MM.1S (cell line): ENCODE results near the gene DNASE1L3.

Experiments used
- DNase-seq: peaks from one replicate; pipeline ENCODE4 v3.0.0-alpha.2; 2015
- H2AFZ ChIP-seq: fragments of 300-600 bp; sonication (generic); 2 replicates; pipeline ENCODE4 v1.6.0; 2016; ENCODE audit warnings: antibody characterized with exemption, low read length
- H3F3A ChIP-seq: fragments of 300-600 bp; sonication (generic); 2 replicates; pipeline ENCODE4 v1.6.1; 2016; ENCODE audit warnings: mild to moderate bottlenecking, antibody characterized with exemption, low read length, moderate library complexity, mixed read lengths; ENCODE audit not compliant: insufficient read depth
- H3K27ac ChIP-seq: fragments of 300-600 bp; sonication (generic); 2 replicates; pipeline ENCODE4 v1.5.1; 2016; ENCODE audit warnings: mild to moderate bottlenecking, low read length
- H3K27me3 ChIP-seq: fragments of 300-600 bp; sonication (generic); replicated peaks from 2 replicates; pipeline ENCODE4 v1.6.0; 2016; ENCODE audit warnings: low read length; ENCODE audit not compliant: insufficient read depth
- H3K36me3 ChIP-seq: fragments of 300-600 bp; sonication (generic); replicated peaks from 2 replicates; pipeline ENCODE4 v1.6.1; 2016; ENCODE audit warnings: mild to moderate bottlenecking, low read length, mixed read lengths; ENCODE audit not compliant: insufficient read depth
- H3K4me1 ChIP-seq: fragments of 300-600 bp; sonication (generic); 2 replicates; pipeline ENCODE4 v1.6.1; 2016; ENCODE audit warnings: low read length, mixed read lengths
- H3K4me2 ChIP-seq: fragments of 300-600 bp; sonication (generic); 2 replicates; pipeline ENCODE4 v1.6.0; 2016; ENCODE audit warnings: low read depth, low read length
- H3K4me3 ChIP-seq: fragments of 300-600 bp; sonication (generic); 2 replicates; pipeline ENCODE4 v1.5.1; 2016; ENCODE audit warnings: low read length, mixed read lengths
- H3K79me2 ChIP-seq: fragments of 300-600 bp; sonication (generic); 2 replicates; pipeline ENCODE4 v1.6.1; 2016; ENCODE audit warnings: mixed run types, low read length, mixed read lengths
- H3K9ac ChIP-seq: fragments of 300-600 bp; sonication (generic); 2 replicates; pipeline ENCODE4 v1.6.1; 2016; ENCODE audit warnings: low read length, mixed read lengths
- H3K9me2 ChIP-seq: fragments of 300-600 bp; sonication (generic); replicated peaks from 2 replicates; pipeline ENCODE4 v1.6.1; 2016; ENCODE audit warnings: mild to moderate bottlenecking, low read length, mixed read lengths; ENCODE audit not compliant: insufficient read depth
- H3K9me3 ChIP-seq: fragments of 300-600 bp; sonication (generic); replicated peaks from 2 replicates; pipeline ENCODE4 v1.6.1; 2016; ENCODE audit warnings: mild to moderate bottlenecking, low read length, mixed read lengths; ENCODE audit not compliant: insufficient read depth
- H4K20me1 ChIP-seq: fragments of 300-600 bp; sonication (generic); 2 replicates; pipeline ENCODE4 v1.6.1; 2016; ENCODE audit warnings: mild to moderate bottlenecking, low read length, moderate library complexity, mixed read lengths; ENCODE audit not compliant: insufficient read depth
- EZH2 ChIP-seq: fragments of 300-600 bp; sonication (generic); optimal IDR thresholded peaks from 2 replicates; pipeline ENCODE3; 2017; ENCODE audit warnings: low read depth, mild to moderate bottlenecking, antibody characterized with exemption, low read length, mixed read lengths
- EZH2phosphoT487 ChIP-seq: fragments of 300-600 bp; sonication (generic); IDR thresholded peaks from 2 replicates; pipeline ENCODE4 v1.6.1; 2018; ENCODE audit warnings: antibody characterized with exemption, low read length
- TF ChIP-seq, protein P1 (sequence below): fragments of 300-600 bp; sonication (generic); IDR thresholded peaks from 2 replicates; pipeline ENCODE4 v1.5.1; 2016; ENCODE audit warnings: antibody characterized with exemption, low read length, mixed read lengths

DNASE1L3 gene

DNA sequence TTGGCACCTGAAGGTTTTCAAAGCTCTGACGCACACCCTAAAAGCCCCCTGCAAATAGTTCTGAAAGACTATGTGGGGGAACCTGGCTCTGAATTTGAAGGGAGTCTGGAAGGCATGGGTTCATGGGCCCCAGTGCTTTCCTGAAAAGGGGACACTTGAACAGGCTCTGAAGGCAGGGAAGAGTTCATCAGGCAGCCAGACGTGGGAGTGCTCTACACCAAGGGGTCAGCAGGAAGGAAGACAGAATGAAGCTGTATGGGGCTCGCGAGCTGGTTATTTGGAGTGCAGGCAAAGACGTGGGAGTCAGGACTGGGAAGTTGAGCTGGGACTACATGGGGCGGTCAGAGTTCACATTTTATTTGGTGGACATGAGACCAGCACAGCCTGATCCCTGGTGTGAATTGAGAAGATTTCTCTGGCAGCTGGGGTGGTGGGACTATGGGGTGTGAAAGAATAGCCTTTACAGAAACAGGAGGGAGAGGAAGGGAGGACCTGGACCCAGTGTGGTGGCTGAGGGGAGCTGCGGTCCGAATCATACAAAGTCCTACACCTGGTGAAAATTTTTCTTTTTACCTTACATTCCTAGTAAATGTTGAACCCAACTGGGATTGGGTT is 39.4 kb upstream of the DNASE1L3 start:
- Histone ChIP-seq H4K20me1 (no peaks in the 10 kb centered on the region), H3K27ac (no peak overlapping the region), H3K4me1 (no peaks in the 10 kb centered on the region), H3K9me3 (no peaks in the 10 kb centered on the region), H3K79me2 (no peaks in the 10 kb centered on the region), H3K4me2 (no peak overlapping the region), H3K4me3 (no peak overlapping the region), H3K9ac (no peak overlapping the region), H3K9me2 (no peaks in the 10 kb centered on the region), H3K36me3 (no peaks in the 10 kb centered on the region), H3K27me3 (no peaks in the 10 kb centered on the region), H3F3A (no peaks in the 10 kb centered on the region), H2AFZ (no peak overlapping the region)
- TF ChIP-seq, protein P1, sequence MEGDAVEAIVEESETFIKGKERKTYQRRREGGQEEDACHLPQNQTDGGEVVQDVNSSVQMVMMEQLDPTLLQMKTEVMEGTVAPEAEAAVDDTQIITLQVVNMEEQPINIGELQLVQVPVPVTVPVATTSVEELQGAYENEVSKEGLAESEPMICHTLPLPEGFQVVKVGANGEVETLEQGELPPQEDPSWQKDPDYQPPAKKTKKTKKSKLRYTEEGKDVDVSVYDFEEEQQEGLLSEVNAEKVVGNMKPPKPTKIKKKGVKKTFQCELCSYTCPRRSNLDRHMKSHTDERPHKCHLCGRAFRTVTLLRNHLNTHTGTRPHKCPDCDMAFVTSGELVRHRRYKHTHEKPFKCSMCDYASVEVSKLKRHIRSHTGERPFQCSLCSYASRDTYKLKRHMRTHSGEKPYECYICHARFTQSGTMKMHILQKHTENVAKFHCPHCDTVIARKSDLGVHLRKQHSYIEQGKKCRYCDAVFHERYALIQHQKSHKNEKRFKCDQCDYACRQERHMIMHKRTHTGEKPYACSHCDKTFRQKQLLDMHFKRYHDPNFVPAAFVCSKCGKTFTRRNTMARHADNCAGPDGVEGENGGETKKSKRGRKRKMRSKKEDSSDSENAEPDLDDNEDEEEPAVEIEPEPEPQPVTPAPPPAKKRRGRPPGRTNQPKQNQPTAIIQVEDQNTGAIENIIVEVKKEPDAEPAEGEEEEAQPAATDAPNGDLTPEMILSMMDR = no peak
- TF ChIP-seq EZH2 (no peak), EZH2phosphoT487 (no peak)
- DNase-seq = no peak

DNA sequence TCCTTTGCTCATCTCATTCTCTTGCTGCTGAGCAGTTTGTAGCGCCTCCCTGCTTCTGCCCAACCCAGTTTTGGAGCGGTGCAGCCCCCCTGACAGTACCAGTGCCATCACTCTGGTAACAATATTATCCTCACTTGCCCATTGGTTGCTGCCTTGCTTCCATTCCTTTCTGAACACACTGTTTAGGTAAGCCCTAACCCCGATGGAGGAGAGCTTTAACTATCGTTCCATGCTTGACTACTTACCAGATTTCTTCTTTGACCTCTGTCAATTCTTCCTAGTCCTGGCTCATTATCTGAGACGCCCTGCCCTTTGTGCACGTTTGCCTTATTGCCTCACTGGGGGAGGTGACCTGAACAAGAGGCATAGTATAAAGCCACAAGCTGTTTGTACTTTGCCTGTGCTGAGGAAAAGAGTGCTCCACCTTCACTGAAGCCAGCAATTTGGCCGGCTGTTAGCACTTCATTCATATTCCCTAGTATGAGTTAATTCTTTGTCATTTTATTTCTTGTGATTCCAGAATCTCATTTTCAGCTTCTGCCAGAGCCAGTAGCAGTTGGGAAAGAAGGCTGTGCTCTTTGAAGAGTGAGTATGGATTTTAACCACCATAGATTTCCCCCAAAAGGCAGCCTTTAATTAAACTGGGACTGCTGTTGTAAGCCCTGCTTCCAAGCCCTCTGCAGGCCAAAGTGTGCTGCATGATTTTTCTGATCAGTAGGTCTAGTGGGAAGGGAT is 38.8 kb upstream of the DNASE1L3 start:
- Histone ChIP-seq H3K4me1 (no peaks in the 10 kb centered on the region), H3K9ac (no peak overlapping the region), H2AFZ (no peak overlapping the region), H3K27me3 (no peaks in the 10 kb centered on the region), H3K9me3 (no peaks in the 10 kb centered on the region), H3K4me2 (no peak overlapping the region), H3K4me3 (no peak overlapping the region), H3K27ac (no peak overlapping the region), H3F3A (no peaks in the 10 kb centered on the region), H3K9me2 (no peaks in the 10 kb centered on the region), H3K36me3 (no peaks in the 10 kb centered on the region), H3K79me2 (no peaks in the 10 kb centered on the region), H4K20me1 (no peaks in the 10 kb centered on the region)
- TF ChIP-seq EZH2phosphoT487 (no peak), EZH2 (no peak)
- TF ChIP-seq, protein P1 = no peak
- DNase-seq = no peak

DNA sequence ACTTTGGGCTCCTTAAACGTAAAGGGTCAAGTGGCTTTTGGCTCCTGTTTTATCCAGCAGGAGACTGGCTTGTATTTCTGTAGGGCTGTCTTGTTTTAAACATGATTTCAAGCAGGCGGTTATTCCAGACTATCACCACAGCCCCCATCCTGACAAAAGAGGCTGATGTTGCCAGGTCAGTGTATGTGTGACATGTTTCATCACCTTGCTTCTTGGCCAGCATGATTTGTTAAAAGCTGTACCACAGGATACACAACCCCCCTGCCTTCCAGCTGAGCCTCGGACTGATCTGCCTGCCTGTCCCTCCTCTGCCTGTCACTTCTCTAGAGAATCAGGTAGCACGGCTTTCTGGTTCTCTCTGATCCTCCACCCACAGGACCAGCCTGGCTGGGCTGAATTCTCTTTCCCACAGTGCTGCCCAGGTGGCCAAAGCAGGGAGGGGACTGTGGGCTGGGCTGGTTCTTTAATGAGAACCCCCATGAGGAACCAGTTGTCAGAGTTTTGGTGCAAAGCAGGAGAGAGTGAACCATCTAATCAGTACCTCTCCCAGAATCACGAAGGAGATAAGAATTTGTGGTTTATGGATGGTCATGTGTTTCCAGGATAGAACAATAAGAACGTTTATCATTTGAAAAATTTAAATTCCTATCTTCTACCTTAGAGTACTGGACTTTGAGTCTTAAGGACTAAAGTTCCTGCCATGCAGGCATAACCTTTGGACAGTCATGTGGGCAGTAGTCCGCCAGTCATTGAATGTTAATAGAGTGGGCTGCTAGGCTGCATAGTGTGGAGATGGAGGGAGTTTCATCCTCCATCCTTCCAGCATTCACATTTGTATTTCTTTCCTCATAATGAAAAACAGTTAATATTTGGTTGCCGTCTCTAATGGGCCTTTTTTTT is 35.6 kb upstream of the DNASE1L3 start:
- Histone ChIP-seq H3F3A (no peaks in the 10 kb centered on the region), H3K79me2 (no peaks in the 10 kb centered on the region), H3K9me3 (no peaks in the 10 kb centered on the region), H3K4me3 (no peak overlapping the region), H3K36me3 (no peaks in the 10 kb centered on the region), H3K4me1 (peaks cover 6% of the 10 kb centered on the region), H3K9ac (no peak overlapping the region), H4K20me1 (no peaks in the 10 kb centered on the region), H3K4me2 (no peak overlapping the region), H2AFZ (no peak overlapping the region), H3K27me3 (no peaks in the 10 kb centered on the region), H3K9me2 (no peaks in the 10 kb centered on the region), H3K27ac (no peak overlapping the region)
- no peak for DNase-seq
- TF ChIP-seq EZH2 (no peak), EZH2phosphoT487 (no peak)
- TF ChIP-seq, protein P1 = no peak
